Right lobe of liver (tissue), 4 donors: ENCODE data around the gene GLP1R.
"Not testable (repeated sequence)": the region's sequence is repeated elsewhere in the genome, so short reads cannot be mapped to it uniquely, and the experiment has no call there.

Experiments
- POLR2A ChIP-seq: fragments of 450-650 bp; IDR thresholded peaks from one replicate; pipeline ENCODE4 v1.6.1; 2017; ENCODE audit warnings: antibody characterized with exemption, mild to moderate bottlenecking
- TF ChIP-seq, protein P1 (sequence below), 4 donors: fragments of 200-600 bp in 3 of 4; fragments of 450-650 bp in 1 of 4; IDR thresholded peaks; one replicate each; pipeline versions ENCODE4 v1.5.1 to v1.8.0; 2016 to 2022; ENCODE audit warnings: antibody characterized with exemption in 4 of 4, mild to moderate bottlenecking in 2 of 4
- donor health status: DM: no; HTN: no; CAD: no.
- donor health status: DM: no; HTN: no; CAD: no.
- donor health status: DM: no; HTN: yes; CAD: no.

DNA sequence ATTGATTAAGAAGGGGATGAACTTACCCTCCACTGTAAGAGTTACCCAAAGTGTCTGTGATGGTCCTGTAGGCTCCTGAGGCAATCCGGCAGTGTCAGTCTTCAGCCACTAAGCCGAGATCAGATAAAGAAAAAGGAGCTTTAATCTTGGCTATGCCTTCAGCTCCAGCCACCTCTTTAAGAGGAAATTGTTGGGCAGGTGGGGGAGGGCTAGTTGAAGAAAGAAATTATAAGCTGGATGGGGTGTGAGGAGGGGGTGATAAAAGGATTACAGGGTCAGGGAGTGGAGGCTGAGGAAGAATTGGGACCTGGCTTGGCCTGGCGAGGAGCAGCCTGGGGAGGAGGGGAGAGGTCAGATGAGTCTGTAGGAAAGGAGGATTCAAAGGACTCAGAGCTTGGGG, 86.2 kb downstream of the GLP1R start:
- TF ChIP-seq, protein P1, sequence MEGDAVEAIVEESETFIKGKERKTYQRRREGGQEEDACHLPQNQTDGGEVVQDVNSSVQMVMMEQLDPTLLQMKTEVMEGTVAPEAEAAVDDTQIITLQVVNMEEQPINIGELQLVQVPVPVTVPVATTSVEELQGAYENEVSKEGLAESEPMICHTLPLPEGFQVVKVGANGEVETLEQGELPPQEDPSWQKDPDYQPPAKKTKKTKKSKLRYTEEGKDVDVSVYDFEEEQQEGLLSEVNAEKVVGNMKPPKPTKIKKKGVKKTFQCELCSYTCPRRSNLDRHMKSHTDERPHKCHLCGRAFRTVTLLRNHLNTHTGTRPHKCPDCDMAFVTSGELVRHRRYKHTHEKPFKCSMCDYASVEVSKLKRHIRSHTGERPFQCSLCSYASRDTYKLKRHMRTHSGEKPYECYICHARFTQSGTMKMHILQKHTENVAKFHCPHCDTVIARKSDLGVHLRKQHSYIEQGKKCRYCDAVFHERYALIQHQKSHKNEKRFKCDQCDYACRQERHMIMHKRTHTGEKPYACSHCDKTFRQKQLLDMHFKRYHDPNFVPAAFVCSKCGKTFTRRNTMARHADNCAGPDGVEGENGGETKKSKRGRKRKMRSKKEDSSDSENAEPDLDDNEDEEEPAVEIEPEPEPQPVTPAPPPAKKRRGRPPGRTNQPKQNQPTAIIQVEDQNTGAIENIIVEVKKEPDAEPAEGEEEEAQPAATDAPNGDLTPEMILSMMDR (IDR thresholded peaks at IDR 0.05), result not testable (repeated sequence)
- TF ChIP-seq POLR2A, result not testable (repeated sequence)
